K562 (cell line): Measurements from ENCODE around the gene ZFR2. TPM values are rescaled to one million over a fixed set of nuclear protein-coding genes. Genes with fewer than 3 reads are reported as not detected.

ENCODE experiments used
- ATAC-seq: fragments of 200-7000 bp; cut with Tn5 transposase; 3 replicates; pipeline ENCODE4 v1.9.1; 2020; ENCODE audit warnings: moderate library complexity
- BruUV-seq: library from RNA; stranded (reverse); fragments of 400-500 nt; replicated peaks from 2 replicates; lab custom pipeline; 2021; lab: Mats Ljungman, UMichigan
- CTCF ChIA-PET: fragments of 300-600 bp; formaldehyde crosslinking; extraction: SDS; loops from one replicate; lab custom pipeline; 2021; ENCODE audit warnings: low intra/inter-chr PET ratio; lab: Yijun Ruan, JAX
- POLR2A ChIA-PET: fragments of 300-600, 350-650 bp; sonication (Branson Sonifier 250); formaldehyde crosslinking; extraction: SDS; loops from one replicate; lab custom pipeline; 2021; ENCODE audit warnings: antibody characterized with exemption, inconsistent platforms; lab: Yijun Ruan, JAX
- DNase-seq, 4 experiments: peaks; one replicate each; pipeline versions ENCODE4 v3.0.0 to v3.0.0-alpha.2; 2011 to 2018; ENCODE audit warnings: low spot score in 3 of 4, mixed read lengths in 3 of 4; ENCODE audit errors: extremely low read depth in 1 of 4
- FAIRE-seq: peaks from 2 replicates; lab custom pipeline; 2011; peaks lifted over from hg19 to GRCh38; lab: Jason Lieb, UNC
- H2AFZ ChIP-seq: 2 replicates; pipeline ENCODE4 v1.6.0; 2011; ENCODE audit warnings: low read depth, low read length, control low read depth, inconsistent platforms
- H3K27ac ChIP-seq: fragments of 200-600 bp; 3 replicates; pipeline ENCODE4 v1.8.0; 2011; ENCODE audit warnings: low read depth, mild to moderate bottlenecking, control low read depth, inconsistent platforms, low read length, moderate library complexity, mixed read lengths; ENCODE audit errors: extremely low read depth
- H3K27me3 ChIP-seq, 2 experiments: fragments of 300-600 bp in 1 of 2; 2 replicates in 1 of 2; 3 replicates in 1 of 2; pipeline versions ENCODE4 v1.6.0 to v1.8.0; 2011; ENCODE audit warnings: inconsistent platforms in 2 of 2, low read length in 2 of 2, mild to moderate bottlenecking in 1 of 2, mixed read lengths in 1 of 2, moderate library complexity in 1 of 2; ENCODE audit not compliant: control insufficient read depth in 2 of 2, insufficient read depth in 2 of 2
- H3K36me3 ChIP-seq: fragments of 300-600 bp; 3 replicates; pipeline ENCODE4 v1.8.0; 2011; ENCODE audit warnings: mild to moderate bottlenecking, low read length, inconsistent platforms; ENCODE audit not compliant: control insufficient read depth, insufficient read depth
- H3K4me1 ChIP-seq, 2 experiments: fragments of 200-600 bp in 1 of 2; replicated peaks in 1 of 2; 2 replicates in 1 of 2; 3 replicates in 1 of 2; pipeline versions ENCODE4 v1.5.1 to v1.8.0; 2011; ENCODE audit warnings: inconsistent platforms in 2 of 2, low read length in 2 of 2, mild to moderate bottlenecking in 1 of 2, mixed read lengths in 1 of 2, moderate library complexity in 1 of 2; ENCODE audit not compliant: control insufficient read depth in 2 of 2, insufficient read depth in 2 of 2
- H3K4me2 ChIP-seq: 2 replicates; pipeline ENCODE4 v1.6.1; 2011; ENCODE audit warnings: low read length, control low read depth, inconsistent platforms, mixed read lengths; ENCODE audit not compliant: insufficient read depth
- H3K4me3 ChIP-seq: fragments of 200-600 bp; sonication (generic), shearing (Covaris generic); 2 replicates; pipeline ENCODE4 v1.5.1; 2016; ENCODE audit warnings: control low read depth, inconsistent platforms
- H3K79me2 ChIP-seq: fragments of 200-600 bp; 3 replicates; pipeline ENCODE4 v1.8.0; 2011; ENCODE audit warnings: low read length, inconsistent platforms; ENCODE audit not compliant: control insufficient read depth, insufficient read depth
- H3K9ac ChIP-seq, 2 experiments: 2 replicates each; pipeline versions ENCODE4 v1.6.0 to v1.6.1; 2011; ENCODE audit warnings: low read depth in 2 of 2, low read length in 2 of 2, control low read depth in 1 of 2, inconsistent platforms in 1 of 2, mild to moderate bottlenecking in 1 of 2, mixed read lengths in 1 of 2; ENCODE audit not compliant: insufficient read depth in 1 of 2
- H3K9me1 ChIP-seq: one replicate; pipeline ENCODE4 v1.6.0; 2011; ENCODE audit warnings: inconsistent platforms, mild to moderate bottlenecking, low read length, moderate library complexity; ENCODE audit not compliant: control insufficient read depth, insufficient read depth
- H3K9me3 ChIP-seq: replicated peaks from 2 replicates; pipeline ENCODE4 v1.5.1; 2011; ENCODE audit warnings: low read depth, low read length, inconsistent platforms; ENCODE audit not compliant: control insufficient read depth, insufficient read depth
- H4K20me1 ChIP-seq: replicated peaks from 2 replicates; pipeline ENCODE4 v1.6.1; 2011; ENCODE audit warnings: low read length, inconsistent platforms, mixed read lengths; ENCODE audit not compliant: control insufficient read depth, insufficient read depth
- NR4A1 ChIP-seq, 2 experiments: fragments of 250-450 bp in 1 of 2; fragments of 450-650 bp in 1 of 2; sonication (Bioruptor Pico) in 1 of 2; IDR thresholded peaks; 2 replicates each; pipeline versions ENCODE4 v1.4.0 to v1.6.1; 2016 to 2020; ENCODE audit warnings: mild to moderate bottlenecking in 2 of 2, missing compliant biosample characterization in 1 of 2, missing genetic modification characterization in 1 of 2, moderate library complexity in 1 of 2
- WGBS: fragments of 100-300 bp; shearing (Covaris generic); methylation state at CpG from one replicate; pipeline ENCODE4 v1.1.6; 2016; ENCODE audit warnings: low coverage, mixed read lengths; ENCODE audit not compliant: insufficient coverage; ENCODE audit errors: missing lambda C conversion rate; 5-methylcytosine and 5-hydroxymethylcytosine counted together
- in situ Hi-C: fragments of 300-500 bp; cut with MboI; formaldehyde crosslinking; loops from 4 replicates; pipeline ENCODE4 v1.15.0; 2018; ENCODE audit warnings: inconsistent platforms, mixed read lengths
- intact Hi-C: fragments of 100-400 bp; cut with micrococcal nuclease; formaldehyde crosslinking; loops from 2 replicates; pipeline ENCODE4 v1.14.2; 2022
- polyA plus RNA-seq, 8 experiments: library from polyadenylated mRNA; depleted of rRNA in 4 of 8; stranded (reverse) in 5 of 8; unstranded in 3 of 8; fragments of >200 nt; fragmentation: Nextera tagmentation in 2 of 8; fragmentation: Illumina TruSeq in 1 of 8; extraction: Ambion mirVana in 2 of 8; extraction: Trizol in 1 of 8; gene quantifications; 2 replicates each; pipeline versions ENCODE4 v1.2.1 to v1.2.3, GENCODE V29; 2011 to 2014; ENCODE audit warnings: inconsistent platforms in 1 of 8, missing spikeins in 1 of 8
- total RNA-seq, 7 experiments: library from RNA; depleted of rRNA in 6 of 7; stranded (reverse); fragments of >200 nt in 6 of 7; fragmentation: Illumina TruSeq in 2 of 7; extraction: Trizol in 2 of 7; gene quantifications; 2 replicates each; pipeline versions ENCODE4 v1.2.1 to v1.2.3, GENCODE V29; 2011 to 2021; ENCODE audit warnings: low replicate concordance in 1 of 7
- TF ChIP-seq, protein P1 (sequence below): fragments of 200-800 bp; sonication (Bioruptor generic); IDR thresholded peaks from 2 replicates; pipeline ENCODE4 v1.6.1; 2017; ENCODE audit warnings: missing genetic modification characterization, missing compliant biosample characterization
- TF ChIP-seq, protein P2 (sequence below), 2 experiments: IDR thresholded peaks; 2 replicates each; pipeline ENCODE4 v1.6.1; 2011; ENCODE audit warnings: borderline replicate concordance in 1 of 2, control low read depth in 1 of 2, low read depth in 1 of 2, low read length in 1 of 2, mild to moderate bottlenecking in 1 of 2, mixed read lengths in 1 of 2, moderate library complexity in 1 of 2; ENCODE audit not compliant: insufficient read depth in 1 of 2, insufficient read length in 1 of 2, poor library complexity in 1 of 2, severe bottlenecking in 1 of 2; ENCODE audit errors: extremely low read depth in 1 of 2

Gene ZFR2
- total and polyA plus RNA-seq, 9 of the 15 experiments (the other 6 are each of a cell fraction or from before 2014, with no cell fraction given), result 0.03 to 0.59 (median 0.07) TPM; not detected in 6

DNA sequence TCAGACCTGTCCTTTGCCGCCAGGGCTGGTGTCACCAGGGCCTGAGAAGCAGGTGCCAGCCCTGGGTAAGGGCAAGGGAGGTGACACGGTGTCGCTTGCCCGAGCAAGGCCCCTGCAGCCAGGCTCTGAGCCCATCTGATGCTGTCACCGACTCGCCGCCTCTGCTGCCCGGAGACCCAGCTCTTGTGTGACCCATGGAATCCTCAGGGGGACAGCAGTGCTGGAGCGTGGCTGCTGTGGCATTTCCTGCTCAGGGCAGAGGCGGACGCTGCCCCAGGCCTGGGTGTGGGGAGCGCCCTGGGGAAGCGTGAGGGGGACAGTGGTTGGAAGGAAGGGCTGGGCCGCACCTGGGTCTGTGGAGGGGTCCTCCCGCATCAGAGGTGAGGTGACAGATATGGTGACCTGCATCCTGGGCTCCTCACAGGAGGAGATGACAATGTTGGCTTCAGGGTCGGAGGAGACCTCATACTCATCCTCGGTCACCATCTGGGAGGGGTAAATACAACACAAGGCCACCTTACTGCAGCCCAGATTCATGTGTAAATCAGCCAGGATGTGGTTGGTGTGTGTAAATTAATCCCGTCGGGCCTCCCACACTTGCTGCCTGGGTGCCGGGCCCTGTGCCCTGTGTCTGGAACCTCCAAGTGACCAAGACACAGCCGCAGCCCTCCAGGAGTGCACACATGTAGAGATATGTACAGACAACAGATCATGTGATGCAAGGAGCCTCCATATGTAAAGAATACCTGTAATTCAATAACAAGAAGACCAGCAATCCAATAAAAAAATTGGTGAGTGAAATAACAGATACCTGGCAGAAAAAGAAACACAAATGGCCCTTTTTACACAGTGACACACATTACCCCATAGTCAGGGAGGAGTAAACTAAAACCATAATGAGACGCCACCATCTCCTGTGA is 55.1 kb downstream of the ZFR2 start (continued):
- TF ChIP-seq, protein P1, sequence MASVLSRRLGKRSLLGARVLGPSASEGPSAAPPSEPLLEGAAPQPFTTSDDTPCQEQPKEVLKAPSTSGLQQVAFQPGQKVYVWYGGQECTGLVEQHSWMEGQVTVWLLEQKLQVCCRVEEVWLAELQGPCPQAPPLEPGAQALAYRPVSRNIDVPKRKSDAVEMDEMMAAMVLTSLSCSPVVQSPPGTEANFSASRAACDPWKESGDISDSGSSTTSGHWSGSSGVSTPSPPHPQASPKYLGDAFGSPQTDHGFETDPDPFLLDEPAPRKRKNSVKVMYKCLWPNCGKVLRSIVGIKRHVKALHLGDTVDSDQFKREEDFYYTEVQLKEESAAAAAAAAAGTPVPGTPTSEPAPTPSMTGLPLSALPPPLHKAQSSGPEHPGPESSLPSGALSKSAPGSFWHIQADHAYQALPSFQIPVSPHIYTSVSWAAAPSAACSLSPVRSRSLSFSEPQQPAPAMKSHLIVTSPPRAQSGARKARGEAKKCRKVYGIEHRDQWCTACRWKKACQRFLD, result 0 out of 2 replicates have a peak, but pooled peaks have one; percentile 27

DNA sequence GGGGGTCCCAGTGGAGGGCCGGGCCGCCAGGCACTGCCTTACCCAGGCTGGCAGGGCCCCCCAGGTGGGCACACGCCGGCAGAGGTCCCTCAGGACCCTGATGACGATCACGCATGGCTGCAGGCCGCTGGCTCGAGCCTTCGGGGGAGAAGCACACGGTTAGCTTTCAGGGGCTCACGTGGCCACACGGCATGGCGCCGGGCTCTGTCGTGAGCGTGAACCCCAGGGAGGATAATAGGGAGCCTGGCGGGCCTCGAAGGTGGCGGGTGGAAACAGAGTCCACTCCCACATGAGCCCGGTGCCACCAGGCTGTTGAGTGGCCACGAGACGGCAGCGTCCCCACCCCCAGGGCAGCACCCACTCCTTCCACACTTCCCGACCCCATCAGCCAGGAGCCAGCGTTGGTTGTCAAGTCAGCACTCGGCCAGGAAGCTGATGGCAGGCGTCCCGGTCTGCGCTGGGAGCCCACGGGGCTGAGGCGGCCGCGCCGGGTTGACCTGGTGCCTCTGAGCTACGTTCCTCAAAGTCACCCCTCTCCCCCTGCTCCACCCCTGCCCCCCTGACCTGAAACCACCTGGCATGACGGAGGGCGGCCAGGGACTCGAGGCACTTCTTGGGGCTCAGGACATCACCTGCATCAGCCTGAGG is 58.0 kb downstream of the ZFR2 start:
- Histone ChIP-seq H3K4me3 (no peak overlapping the region), H3K4me2 (no peak overlapping the region), H3K4me1 (peaks cover 0 to 59% of the 10 kb centered on the region in 2 experiments), H3K27me3 (no peaks in the 10 kb centered on the region; a peak in 1 of 5 replicates), H3K79me2 (no peaks in the 10 kb centered on the region), H3K9me1 (no peaks in the 10 kb centered on the region), H3K36me3 (no peaks in the 10 kb centered on the region), H2AFZ (no peak overlapping the region), H3K27ac (no peak overlapping the region), H4K20me1 (no peaks in the 10 kb centered on the region), H3K9me3 (peaks cover 7% of the 10 kb centered on the region), H3K9ac (peak overlapping the region in 1 of 2 experiments; percentile 58; a peak in 1 of 4 replicates)
- in situ Hi-C loops (no loop called here), intact Hi-C loops (no loop called here)
- no peak for ATAC-seq
- TF ChIP-seq, protein P2, sequence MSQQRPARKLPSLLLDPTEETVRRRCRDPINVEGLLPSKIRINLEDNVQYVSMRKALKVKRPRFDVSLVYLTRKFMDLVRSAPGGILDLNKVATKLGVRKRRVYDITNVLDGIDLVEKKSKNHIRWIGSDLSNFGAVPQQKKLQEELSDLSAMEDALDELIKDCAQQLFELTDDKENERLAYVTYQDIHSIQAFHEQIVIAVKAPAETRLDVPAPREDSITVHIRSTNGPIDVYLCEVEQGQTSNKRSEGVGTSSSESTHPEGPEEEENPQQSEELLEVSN (IDR thresholded peaks at IDR 0.05; ENCODE audit: borderline replicate concordance in 1 of 2, extremely low read depth in 1 of 2, insufficient read depth in 1 of 2, insufficient read length in 1 of 2, low read depth in 1 of 2, low read length in 1 of 2, poor library complexity in 1 of 2, severe bottlenecking in 1 of 2), result peak in 1 of 2 experiments; percentile 2
- TF ChIP-seq NR4A1 (CRISPR knock-in tag; IDR thresholded peaks at IDR 0.05), result no peak
- TF ChIP-seq NR4A1 (tag; IDR thresholded peaks at IDR 0.05), result no peak
- no peak for DNase-seq
- POLR2A ChIA-PET, result interaction anchor here (0.5 kb wide), 1 partner anchor 175 kb away, joined by 3 read pairs; the partner anchor contains the start of gene EEF2
- WGBS, result 89% methylated on average over 30 of the region's 38 CpGs
- CTCF ChIA-PET, result no interaction called here
- BruUV-seq, result no TSS peak
- no peak for FAIRE-seq
